IMR-90 (cell line): ENCODE measurements around the gene ACIN1. TPM values are rescaled to one million over a fixed set of nuclear protein-coding genes. Genes with fewer than 3 reads are reported as not detected.

ENCODE experiments used
- ATAC-seq: fragments of 200-7000 bp; cut with Tn5 transposase; 2 replicates; pipeline ENCODE4 v1.9.1; 2020; ENCODE audit warnings: low read depth, mild to moderate bottlenecking, moderate library complexity
- BruUV-seq: library from RNA; stranded (reverse); fragments of 400-500 nt; replicated peaks from 2 replicates; lab custom pipeline; 2021; lab: Mats Ljungman, UMichigan
- CTCF ChIA-PET: fragments of 300-600 bp; formaldehyde crosslinking; extraction: SDS; loops from one replicate; lab custom pipeline; 2021; ENCODE audit warnings: antibody characterized with exemption; lab: Yijun Ruan, JAX
- POLR2A ChIA-PET: fragments of 300-600 bp; sonication (Branson Sonifier 250); formaldehyde crosslinking; loops from one replicate; lab custom pipeline; 2022; ENCODE audit warnings: antibody characterized with exemption; ENCODE audit not compliant: unreplicated experiment; lab: Charles Lee
- DNase-seq: peaks from one replicate; pipeline ENCODE4 v3.0.0; 2013
- H2AFZ ChIP-seq: replicated peaks from 2 replicates; pipeline ENCODE3; 2013; ENCODE audit warnings: low read length, mild to moderate bottlenecking; ENCODE audit not compliant: poor library complexity
- H2AK5ac ChIP-seq: 2 replicates; pipeline ENCODE4 v1.6.1; 2013; ENCODE audit warnings: low read depth, low read length, inconsistent platforms
- H2AK9ac ChIP-seq: replicated peaks from 2 replicates; pipeline ENCODE3; 2013; ENCODE audit warnings: mild to moderate bottlenecking, low read depth, low read length, moderate library complexity; ENCODE audit not compliant: poor library complexity
- H2BK120ac ChIP-seq: 2 replicates; pipeline ENCODE4 v1.6.1; 2013; ENCODE audit warnings: low read depth, low read length, inconsistent platforms
- H2BK15ac ChIP-seq: 3 replicates; pipeline ENCODE4 v1.6.1; 2013; ENCODE audit warnings: low read depth, low read length, inconsistent platforms
- H2BK20ac ChIP-seq: 2 replicates; pipeline ENCODE4 v1.6.1; 2013; ENCODE audit warnings: low read depth, mild to moderate bottlenecking, inconsistent platforms, low read length, moderate library complexity
- H2BK5ac ChIP-seq: 2 replicates; pipeline ENCODE4 v1.6.1; 2013; ENCODE audit warnings: mild to moderate bottlenecking, low read depth, low read length, inconsistent platforms; ENCODE audit not compliant: poor library complexity, severe bottlenecking
- H3K14ac ChIP-seq: replicated peaks from 2 replicates; pipeline ENCODE4 v1.6.1; 2013; ENCODE audit warnings: low read depth, low read length, inconsistent platforms
- H3K18ac ChIP-seq: 2 replicates; pipeline ENCODE4 v1.6.1; 2013; ENCODE audit warnings: low read depth, low read length, control low read depth
- H3K23ac ChIP-seq: 2 replicates; pipeline ENCODE4 v1.6.1; 2013; ENCODE audit warnings: low read depth, low read length, inconsistent platforms
- H3K27ac ChIP-seq: 2 replicates; pipeline ENCODE4 v1.5.1; 2013; ENCODE audit warnings: mild to moderate bottlenecking, control low read depth, low read length; ENCODE audit not compliant: insufficient read depth
- H3K27me3 ChIP-seq: 2 replicates; pipeline ENCODE4 v1.6.1; 2013; ENCODE audit warnings: low read length; ENCODE audit not compliant: control insufficient read depth, insufficient read depth
- H3K36me3 ChIP-seq: 2 replicates; pipeline ENCODE4 v1.6.1; 2013; ENCODE audit warnings: low read length, mixed read lengths; ENCODE audit not compliant: control insufficient read depth, insufficient read depth
- H3K4ac ChIP-seq: 2 replicates; pipeline ENCODE4 v1.6.1; 2013; ENCODE audit warnings: low read depth, low read length, inconsistent platforms
- H3K4me1 ChIP-seq: 2 replicates; pipeline ENCODE4 v1.6.1; 2013; ENCODE audit warnings: low read length, mixed read lengths; ENCODE audit not compliant: control insufficient read depth, insufficient read depth
- H3K4me2 ChIP-seq: 2 replicates; pipeline ENCODE4 v1.6.1; 2013; ENCODE audit warnings: low read depth, mild to moderate bottlenecking, control low read depth, low read length, moderate library complexity
- H3K4me3 ChIP-seq: 2 replicates; pipeline ENCODE4 v1.5.1; 2013; ENCODE audit warnings: low read depth, mild to moderate bottlenecking, control low read depth, low read length, moderate library complexity; ENCODE audit not compliant: insufficient read depth
- H3K56ac ChIP-seq: 2 replicates; pipeline ENCODE4 v1.6.1; 2013; ENCODE audit warnings: low read length, inconsistent platforms; ENCODE audit not compliant: insufficient read depth; ENCODE audit errors: extremely low read depth
- H3K79me1 ChIP-seq, 2 experiments: 2 replicates each; pipeline ENCODE4 v1.6.1; 2013; ENCODE audit warnings: low read length in 2 of 2, inconsistent platforms in 1 of 2, low read depth in 1 of 2
- H3K9ac ChIP-seq: 2 replicates; pipeline ENCODE4 v1.6.1; 2013; ENCODE audit warnings: low read depth, low read length, control low read depth
- H3K9me1 ChIP-seq: 2 replicates; pipeline ENCODE4 v1.6.1; 2013; ENCODE audit warnings: low read length, inconsistent platforms; ENCODE audit not compliant: insufficient read depth
- H3K9me3 ChIP-seq: 2 replicates; pipeline ENCODE4 v1.6.1; 2013; ENCODE audit warnings: low read length; ENCODE audit not compliant: control insufficient read depth, insufficient read depth
- H4K20me1 ChIP-seq: 2 replicates; pipeline ENCODE4 v1.6.1; 2013; ENCODE audit warnings: low read length, inconsistent platforms; ENCODE audit not compliant: insufficient read depth
- H4K5ac ChIP-seq: 2 replicates; pipeline ENCODE4 v1.6.1; 2013; ENCODE audit warnings: mild to moderate bottlenecking, low read depth, low read length, control low read depth
- H4K8ac ChIP-seq, 2 experiments: 2 replicates each; pipeline ENCODE4 v1.6.1; 2013; ENCODE audit warnings: low read depth in 2 of 2, low read length in 2 of 2, control low read depth in 1 of 2, inconsistent platforms in 1 of 2
- H4K91ac ChIP-seq: 2 replicates; pipeline ENCODE4 v1.6.1; 2013; ENCODE audit warnings: low read depth, low read length, inconsistent platforms; ENCODE audit not compliant: insufficient read depth
- BHLHE40 ChIP-seq: fragments of 150-350 bp; IDR thresholded peaks from 2 replicates; pipeline ENCODE4 v1.6.1; 2016; ENCODE audit warnings: mild to moderate bottlenecking, low read depth, low read length
- CEBPB ChIP-seq: IDR thresholded peaks from 2 replicates; pipeline ENCODE4 v1.6.1; 2012; ENCODE audit warnings: low read depth, low read length, improper control_type of control experiment
- CHD1 ChIP-seq: IDR thresholded peaks from 2 replicates; pipeline ENCODE4 v1.6.1; 2012; ENCODE audit warnings: low read depth, low read length, improper control_type of control experiment
- CTCF ChIP-seq: conservative IDR thresholded peaks from 2 replicates; pipeline ENCODE4 v1.5.1; 2012; ENCODE audit warnings: mild to moderate bottlenecking, low read depth, low read length, improper control_type of control experiment
- ELK1 ChIP-seq: fragments of 150-350 bp; IDR thresholded peaks from 2 replicates; pipeline ENCODE4 v1.6.1; 2016; ENCODE audit warnings: low read depth, mild to moderate bottlenecking, low read length, moderate library complexity, borderline replicate concordance
- FOS ChIP-seq: fragments of 150-350 bp; IDR thresholded peaks from 2 replicates; pipeline ENCODE4 v1.6.1; 2016; ENCODE audit warnings: low read depth, low read length
- MAFK ChIP-seq: IDR thresholded peaks from 2 replicates; pipeline ENCODE4 v1.6.1; 2012; ENCODE audit warnings: low read depth, low read length, improper control_type of control experiment
- MAZ ChIP-seq: IDR thresholded peaks from 2 replicates; pipeline ENCODE4 v1.6.1; 2012; ENCODE audit warnings: low read depth, mild to moderate bottlenecking, low read length, improper control_type of control experiment, moderate library complexity, borderline replicate concordance
- MXI1 ChIP-seq: IDR thresholded peaks from 2 replicates; pipeline ENCODE4 v1.6.1; 2012; ENCODE audit warnings: low read depth, mild to moderate bottlenecking, low read length, moderate library complexity, borderline replicate concordance
- NFE2L2 ChIP-seq: fragments of 150-350 bp; IDR thresholded peaks from 2 replicates; pipeline ENCODE4 v1.6.1; 2016; ENCODE audit warnings: low read depth, mild to moderate bottlenecking, low read length
- POLR2A ChIP-seq: IDR thresholded peaks from 2 replicates; pipeline ENCODE4 v1.6.1; 2012; ENCODE audit warnings: mild to moderate bottlenecking, low read depth, low read length
- RAD21 ChIP-seq: IDR thresholded peaks from 2 replicates; pipeline ENCODE4 v1.6.1; 2012; ENCODE audit warnings: low read length, improper control_type of control experiment
- RCOR1 ChIP-seq: IDR thresholded peaks from 2 replicates; pipeline ENCODE4 v1.6.1; 2012; ENCODE audit warnings: mild to moderate bottlenecking, low read length, improper control_type of control experiment; ENCODE audit not compliant: insufficient replicate concordance
- RFX5 ChIP-seq: IDR thresholded peaks from 2 replicates; pipeline ENCODE4 v1.8.0; 2012; ENCODE audit warnings: low read depth, mild to moderate bottlenecking, low read length, moderate library complexity
- SMC3 ChIP-seq: fragments of 150-350 bp; IDR thresholded peaks from 2 replicates; pipeline ENCODE4 v1.6.1; 2016; ENCODE audit warnings: low read depth, mild to moderate bottlenecking, antibody characterized with exemption, low read length, moderate library complexity
- WGBS, 2 experiments: methylation state at CpG; one replicate each; pipeline versions ENCODE4 v1.1.5 to v1.1.7; 2013; ENCODE audit warnings: missing lambda C conversion rate in 2 of 2; ENCODE audit not compliant: insufficient read length in 1 of 2; ENCODE audit errors: extremely low coverage in 2 of 2; 5-methylcytosine and 5-hydroxymethylcytosine counted together
- dilution Hi-C: fragments of 300-500 bp; cut with HindIII; formaldehyde crosslinking; loops from one replicate; pipeline ENCODE4 v1.14.3; 2018; ENCODE audit warnings: low sequenced_read_pairs; ENCODE audit not compliant: unreplicated experiment
- in situ Hi-C: fragments of 300-500 bp; cut with MboI; formaldehyde crosslinking; loops from 3 replicates; pipeline ENCODE4 v1.14.3; 2019; ENCODE audit warnings: low sequenced_read_pairs, inconsistent platforms, mixed read lengths
- intact Hi-C: fragments of 100-400 bp; cut with micrococcal nuclease; formaldehyde crosslinking; loops from 2 replicates; pipeline ENCODE4 v1.10.0; 2022
- polyA plus RNA-seq, 3 experiments: library from polyadenylated mRNA; depleted of rRNA; stranded (reverse); fragments of >200 nt; gene quantifications; 2 replicates each; pipeline ENCODE4 v1.2.3, GENCODE V29; 2012; ENCODE audit warnings: low replicate concordance in 1 of 3
- total RNA-seq: library from RNA; depleted of rRNA; stranded (reverse); fragments of >200 nt; gene quantifications from 2 replicates; pipeline ENCODE4 v1.2.3, GENCODE V29; 2012
- TF ChIP-seq, protein P1 (sequence below): fragments of 150-350 bp; IDR thresholded peaks from 2 replicates; pipeline ENCODE4 v1.6.1; 2017; ENCODE audit warnings: mild to moderate bottlenecking, antibody characterized with exemption, low read length, low read depth

The ACIN1 gene
- total and polyA plus RNA-seq, 2 of the 4 experiments (the other 2 are of a cell fraction): 73.8 to 185 TPM

DNA sequence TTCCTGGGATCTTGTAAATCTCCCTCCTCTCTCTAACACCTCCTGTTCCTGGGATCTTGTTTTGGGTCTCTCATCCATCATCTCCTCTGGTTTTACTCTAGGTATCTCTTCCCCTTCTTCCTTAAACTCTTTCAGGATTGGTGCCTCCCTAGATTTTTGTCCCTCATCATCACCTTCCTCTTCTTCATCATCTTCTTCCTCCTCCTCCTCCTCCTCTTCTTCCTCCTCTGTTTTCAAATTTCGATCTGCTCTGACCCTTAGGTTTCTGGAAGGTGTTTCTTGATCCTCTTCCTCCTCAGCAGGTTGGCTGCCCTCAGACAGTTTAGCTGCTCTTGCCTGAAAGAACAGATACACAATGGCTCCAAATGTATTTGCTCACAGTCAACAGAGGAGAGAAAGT lies 14.5 kb downstream of the ACIN1 start:
- peaks cover 51% of the 10 kb centered on the region for H3K36me3 ChIP-seq
- ATAC-seq: no peak
- H4K5ac ChIP-seq: no peak overlapping the region
- H3K56ac ChIP-seq: peak overlapping the region; percentile 10; the same call in 1 of the 2 replicates
- H2BK15ac ChIP-seq: 0 out of 3 replicates have a peak overlapping the region, but pooled peaks have one; percentile 46
- H4K91ac ChIP-seq: peak overlapping the region; percentile 89; the same call in 1 of the 2 replicates
- H2BK5ac ChIP-seq: peak overlapping the region; percentile 90
- peak overlapping the region; percentile 90 for H2AK5ac ChIP-seq
- no peaks in the 10 kb centered on the region for H3K9me3 ChIP-seq
- in situ Hi-C loops (loop anchor here (25.0 kb wide), 1 partner anchor 1057 kb away; the partner anchor contains the start of genes EMC9, FITM1, PSME1 and PSME2), intact Hi-C loops (no loop called here), dilution Hi-C loops (no loop called here)
- CTCF ChIA-PET: interaction anchor here (1.5 kb wide), 1 partner anchor 12 kb away, joined by 8 read pairs; no protein-coding TSS in a partner anchor
- no peak overlapping the region for H3K4me2 ChIP-seq
- H3K18ac ChIP-seq: no peak overlapping the region
- peak overlapping the region; percentile 36; the same call in 1 of the 2 replicates for H3K9ac ChIP-seq
- no TSS peak for BruUV-seq
- H3K27me3 ChIP-seq: no peaks in the 10 kb centered on the region
- H4K20me1 ChIP-seq: no peaks in the 10 kb centered on the region
- H3K27ac ChIP-seq: peak overlapping the region; percentile 93; the same call in 1 of the 2 replicates
- H2AFZ ChIP-seq: no peak overlapping the region
- peak overlapping the region; percentile 84 for H2AK9ac ChIP-seq
- 0 out of 2 replicates have a peak overlapping the region, but pooled peaks have one; percentile 52 for H2BK20ac ChIP-seq
- POLR2A ChIA-PET: interaction anchor here (1.0 to 1.7 kb wide), 3 partner anchors 8 to 15 kb away, joined by 3 to 6 read pairs (median 5); partner anchors contain the start of genes ACIN1 and C14orf119
- H2BK120ac ChIP-seq: peak overlapping the region; percentile 91
- peak overlapping the region; percentile 81 for H3K23ac ChIP-seq
- no peak overlapping the region for H3K4me3 ChIP-seq
- peaks cover 6% of the 10 kb centered on the region for H3K9me1 ChIP-seq
- WGBS, 2 experiments: no CpG with 5 or more reads among the region's 1 CpG
- peak overlapping the region; percentile 94 for H3K14ac ChIP-seq
- H4K8ac ChIP-seq: peak overlapping the region; percentile 23 to 79; a peak in 1 of 4 replicates
- peaks cover 14% of the 10 kb centered on the region for H3K4me1 ChIP-seq
- no peak for TF ChIP-seq POLR2A
- TF ChIP-seq NFE2L2: no peak
- TF ChIP-seq ELK1: no peak
- TF ChIP-seq, protein P1, sequence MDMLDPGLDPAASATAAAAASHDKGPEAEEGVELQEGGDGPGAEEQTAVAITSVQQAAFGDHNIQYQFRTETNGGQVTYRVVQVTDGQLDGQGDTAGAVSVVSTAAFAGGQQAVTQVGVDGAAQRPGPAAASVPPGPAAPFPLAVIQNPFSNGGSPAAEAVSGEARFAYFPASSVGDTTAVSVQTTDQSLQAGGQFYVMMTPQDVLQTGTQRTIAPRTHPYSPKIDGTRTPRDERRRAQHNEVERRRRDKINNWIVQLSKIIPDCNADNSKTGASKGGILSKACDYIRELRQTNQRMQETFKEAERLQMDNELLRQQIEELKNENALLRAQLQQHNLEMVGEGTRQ: no peak
- TF ChIP-seq CHD1: no peak
- TF ChIP-seq MXI1: no peak
- no peak for TF ChIP-seq RCOR1
- TF ChIP-seq MAZ: no peak
- no peak for TF ChIP-seq CTCF
- no peak for TF ChIP-seq BHLHE40
- TF ChIP-seq RAD21: no peak
- no peak for TF ChIP-seq RFX5
- TF ChIP-seq SMC3: no peak
- TF ChIP-seq MAFK: no peak
- TF ChIP-seq CEBPB: no peak
- TF ChIP-seq FOS: no peak
- H3K4ac ChIP-seq: peak overlapping the region; percentile 96
- DNase-seq: no peak
- peaks cover 21 to 42% of the 10 kb centered on the region in 2 experiments for H3K79me1 ChIP-seq
